H1 (cell line): Measurements from ENCODE around the gene BASP1. TPM values are rescaled to one million over a fixed set of nuclear protein-coding genes. Genes with fewer than 3 reads are reported as not detected.

Experiments used
- CTCF ChIA-PET: fragments of 300-600 bp; sonication (Branson Sonifier 250); formaldehyde crosslinking; loops from one replicate; lab custom pipeline; 2021; ENCODE audit not compliant: partially characterized antibody; lab: Charles Lee
- POLR2A ChIA-PET: fragments of 300-600 bp; sonication (Branson Sonifier 250); formaldehyde crosslinking; loops from one replicate; lab custom pipeline; 2021; ENCODE audit warnings: inconsistent platforms; ENCODE audit not compliant: partially characterized antibody; lab: Charles Lee
- DNase-seq, 2 experiments: peaks; one replicate each; pipeline versions ENCODE4 v3.0.0 to v3.0.0-alpha.2; 2010 to 2022; ENCODE audit warnings: low spot score in 2 of 2, low read depth in 1 of 2, mixed read lengths in 1 of 2
- FAIRE-seq: peaks from 2 replicates; lab custom pipeline; 2011; peaks lifted over from hg19 to GRCh38; lab: Jason Lieb, UNC
- H2AFZ ChIP-seq: 2 replicates; pipeline ENCODE4 v1.8.1; 2012; ENCODE audit warnings: low read length, inconsistent platforms
- H2AK5ac ChIP-seq: 2 replicates; pipeline ENCODE4 v1.6.1; 2013; ENCODE audit warnings: low read depth, low read length
- H2BK120ac ChIP-seq: replicated peaks from 2 replicates; pipeline ENCODE3; 2013; ENCODE audit warnings: low read depth, low read length, inconsistent platforms
- H2BK12ac ChIP-seq: 2 replicates; pipeline ENCODE4 v1.6.1; 2013; ENCODE audit warnings: low read depth, low read length
- H2BK15ac ChIP-seq: 2 replicates; pipeline ENCODE4 v1.6.1; 2013; ENCODE audit warnings: low read length
- H2BK20ac ChIP-seq: 2 replicates; pipeline ENCODE4 v1.6.1; 2013; ENCODE audit warnings: low read length
- H2BK5ac ChIP-seq: 2 replicates; pipeline ENCODE4 v1.6.1; 2013; ENCODE audit warnings: low read depth, low read length
- H3K14ac ChIP-seq: 2 replicates; pipeline ENCODE4 v1.6.1; 2013; ENCODE audit warnings: inconsistent platforms; ENCODE audit not compliant: insufficient read length
- H3K18ac ChIP-seq: 2 replicates; pipeline ENCODE4 v1.6.1; 2013; ENCODE audit warnings: low read length; ENCODE audit errors: extremely low read depth
- H3K23ac ChIP-seq: 2 replicates; pipeline ENCODE4 v1.6.1; 2013; ENCODE audit warnings: inconsistent platforms; ENCODE audit not compliant: insufficient read length
- H3K23me2 ChIP-seq: 2 replicates; pipeline ENCODE4 v1.6.1; 2013; ENCODE audit warnings: low read depth, low read length
- H3K27ac ChIP-seq: 2 replicates; pipeline ENCODE4 v1.6.1; 2011; ENCODE audit warnings: low read depth, low read length, inconsistent platforms
- H3K27me3 ChIP-seq, 4 experiments: replicated peaks in 1 of 4; 1 replicate in 1 of 4; 2 replicates in 3 of 4; pipeline versions ENCODE4 v1.6.1 to v1.8.1; 2011 to 2013; ENCODE audit warnings: low read length in 3 of 4, mild to moderate bottlenecking in 3 of 4, inconsistent platforms in 2 of 4, mixed read lengths in 2 of 4, moderate library complexity in 1 of 4; ENCODE audit not compliant: control insufficient read depth in 3 of 4, insufficient read depth in 3 of 4; ENCODE audit errors: extremely low read depth in 1 of 4
- H3K36me3 ChIP-seq, 4 experiments: 2 replicates each; pipeline versions ENCODE4 v1.6.1 to v1.8.1; 2011 to 2013; ENCODE audit warnings: mild to moderate bottlenecking in 4 of 4, low read length in 3 of 4, moderate library complexity in 2 of 4, control low read depth in 1 of 4, inconsistent platforms in 1 of 4; ENCODE audit not compliant: insufficient read depth in 4 of 4, control insufficient read depth in 2 of 4
- H3K4ac ChIP-seq: replicated peaks from 2 replicates; pipeline ENCODE3; 2013; ENCODE audit warnings: low read length, low read depth, mixed read lengths, inconsistent platforms; ENCODE audit not compliant: insufficient read length
- H3K4me1 ChIP-seq, 4 experiments: replicated peaks in 1 of 4; 1 replicate in 1 of 4; 2 replicates in 3 of 4; pipeline versions ENCODE4 v1.6.1 to v1.8.1; 2011 to 2013; ENCODE audit warnings: low read length in 3 of 4, inconsistent platforms in 2 of 4, mixed read lengths in 1 of 4; ENCODE audit not compliant: insufficient read depth in 4 of 4, control insufficient read depth in 3 of 4
- H3K4me2 ChIP-seq, 2 experiments: 2 replicates each; pipeline versions ENCODE4 v1.6.1 to v1.8.1; 2011 to 2013; ENCODE audit warnings: low read depth in 2 of 2, low read length in 2 of 2, control low read depth in 1 of 2, inconsistent platforms in 1 of 2, mild to moderate bottlenecking in 1 of 2; ENCODE audit not compliant: insufficient read depth in 1 of 2
- H3K4me3 ChIP-seq, 4 experiments: fragments of 200-600, 300-600 bp in 1 of 4; sonication (generic), shearing (Covaris generic), sonication (Bioruptor Twin) in 1 of 4; 2 replicates each; pipeline versions ENCODE4 v1.5.1 to v1.8.1; 2011 to 2016; ENCODE audit warnings: low read length in 4 of 4, low read depth in 3 of 4, control low read depth in 2 of 4, inconsistent platforms in 2 of 4, mild to moderate bottlenecking in 2 of 4, mixed read lengths in 1 of 4, moderate library complexity in 1 of 4; ENCODE audit not compliant: insufficient read depth in 2 of 4; ENCODE audit errors: extremely low read depth in 1 of 4
- H3K56ac ChIP-seq: replicated peaks from 2 replicates; pipeline ENCODE3; 2013; ENCODE audit warnings: low read depth, mild to moderate bottlenecking, mixed read lengths, low read length, inconsistent platforms; ENCODE audit not compliant: insufficient read length
- H3K79me1 ChIP-seq: 2 replicates; pipeline ENCODE4 v1.6.1; 2013; ENCODE audit warnings: low read depth, low read length, control low read depth
- H3K79me2 ChIP-seq, 2 experiments: 2 replicates each; pipeline versions ENCODE4 v1.6.1 to v1.8.1; 2012 to 2013; ENCODE audit warnings: low read length in 2 of 2, mild to moderate bottlenecking in 2 of 2, inconsistent platforms in 1 of 2; ENCODE audit not compliant: insufficient read depth in 2 of 2, control insufficient read depth in 1 of 2
- H3K9ac ChIP-seq, 4 experiments: replicated peaks in 1 of 4; 1 replicate in 1 of 4; 2 replicates in 3 of 4; pipeline versions ENCODE4 v1.6.1 to v1.8.1; 2011 to 2013; ENCODE audit warnings: low read depth in 3 of 4, low read length in 3 of 4, control low read depth in 2 of 4, mild to moderate bottlenecking in 2 of 4, moderate library complexity in 2 of 4, inconsistent platforms in 1 of 4; ENCODE audit errors: extremely low read depth in 1 of 4
- H3K9me3 ChIP-seq, 2 experiments: 2 replicates each; pipeline versions ENCODE4 v1.6.1 to v1.8.1; 2012 to 2013; ENCODE audit warnings: mild to moderate bottlenecking in 2 of 2, moderate library complexity in 2 of 2, control low read depth in 1 of 2, inconsistent platforms in 1 of 2, low read depth in 1 of 2, low read length in 1 of 2, mixed read lengths in 1 of 2; ENCODE audit not compliant: insufficient read depth in 2 of 2
- H4K20me1 ChIP-seq, 2 experiments: replicated peaks in 1 of 2; 2 replicates each; pipeline versions ENCODE3 to v1.8.1; 2011 to 2013; ENCODE audit warnings: inconsistent platforms in 2 of 2, low read length in 2 of 2, mild to moderate bottlenecking in 1 of 2; ENCODE audit not compliant: insufficient read depth in 2 of 2, control insufficient read depth in 1 of 2
- H4K5ac ChIP-seq: 2 replicates; pipeline ENCODE4 v1.6.1; 2013; ENCODE audit warnings: low read length, low read depth, mixed read lengths, inconsistent platforms; ENCODE audit not compliant: insufficient read length
- H4K8ac ChIP-seq: 2 replicates; pipeline ENCODE4 v1.8.0; 2013; ENCODE audit warnings: mild to moderate bottlenecking, moderate library complexity, low read length, inconsistent platforms; ENCODE audit not compliant: insufficient read depth; ENCODE audit errors: extremely low read depth
- H4K91ac ChIP-seq: replicated peaks from 2 replicates; pipeline ENCODE3; 2013; ENCODE audit warnings: low read length, mixed read lengths, inconsistent platforms; ENCODE audit not compliant: insufficient read length
- CHD2 ChIP-seq: IDR thresholded peaks from 2 replicates; pipeline ENCODE4 v1.6.1; 2012; ENCODE audit warnings: low read length, improper control_type of control experiment
- CREB1 ChIP-seq: IDR thresholded peaks from 2 replicates; pipeline ENCODE4 v1.6.1; 2012; ENCODE audit warnings: inconsistent platforms
- WGBS, 2 experiments: shearing (Covaris generic) in 1 of 2; methylation state at CpG; one replicate each; pipeline versions ENCODE4 v1.1.6 to v1.1.7; 2013 to 2015; ENCODE audit warnings: low lambda C conversion rate in 2 of 2, mixed read lengths in 2 of 2, inconsistent platforms in 1 of 2, low coverage in 1 of 2, missing lambda C conversion rate in 1 of 2; ENCODE audit not compliant: insufficient replicate concordance in 2 of 2, insufficient coverage in 1 of 2, insufficient read length in 1 of 2; ENCODE audit errors: extremely low coverage in 1 of 2, missing lambda C conversion rate in 1 of 2; 5-methylcytosine and 5-hydroxymethylcytosine counted together
- polyA plus RNA-seq, 7 experiments: library from polyadenylated mRNA; depleted of rRNA in 3 of 7; stranded (reverse) in 5 of 7; unstranded in 2 of 7; fragments of >200 nt in 5 of 7; fragments of 200-250 nt in 2 of 7; gene quantifications; 1 replicate in 5 of 7; 2 replicates in 1 of 7; 4 replicates in 1 of 7; pipeline versions ENCODE4 v1.2.1 to v1.2.3, GENCODE V29; 2011 to 2013; ENCODE audit warnings: missing spikeins in 2 of 7, mixed read lengths in 2 of 7
- total RNA-seq: library from RNA; stranded (reverse); fragmentation: NEBNext Ultra II Directional; extraction: Animal tissue kit (Norgen Biotek cat#: 25700); gene quantifications from 2 replicates; pipeline ENCODE4 v1.2.1, GENCODE V29; 2021

BASP1 gene
- total and polyA plus RNA-seq, 2 of the 8 experiments (the other 6 are each of a cell fraction or from before 2014, with no cell fraction given) = 95.2 to 104 TPM

DNA sequence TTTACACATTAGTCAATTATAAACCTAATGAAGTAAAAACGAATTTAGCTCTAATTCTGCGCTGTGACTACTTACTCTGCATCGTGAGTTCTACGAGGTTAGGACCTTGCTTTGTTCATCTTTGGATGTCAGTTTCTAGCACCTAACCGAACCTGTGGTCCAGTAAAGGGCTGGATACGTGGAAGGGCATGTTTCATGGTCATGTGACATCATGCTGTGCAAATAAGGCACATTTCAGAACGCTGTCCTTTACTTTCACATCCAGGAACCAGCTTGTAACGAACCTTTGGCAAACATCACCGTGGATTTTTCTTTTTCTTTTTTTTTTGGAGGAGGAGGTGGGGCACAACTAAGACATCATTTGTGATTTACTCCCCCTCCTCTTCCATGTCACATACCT lies 15.0 kb downstream of the BASP1 start:
- peaks cover 0 to 16% (median 2%) of the 10 kb centered on the region in 4 experiments; a peak in 3 of 8 replicates for H3K36me3 ChIP-seq
- WGBS, 2 experiments = 89% methylated on average over 9 of the region's 9 CpGs; no CpG with 5 or more reads in 1 of the 2 experiments
- H3K14ac ChIP-seq = no peak overlapping the region
- H3K18ac ChIP-seq = no peak overlapping the region
- H4K5ac ChIP-seq = no peak overlapping the region
- ChIA-PET CTCF (interaction anchor here (0.7 to 1.2 kb wide), 4 partner anchors 12 to 201 kb away, joined by 3 to 7 read pairs (median 4); no protein-coding TSS in a partner anchor), POLR2A (interaction anchor here (0.9 to 1.1 kb wide), 2 partner anchors 9 to 25 kb away, joined by 3 to 5 read pairs; no protein-coding TSS in a partner anchor)
- H2BK120ac ChIP-seq = no peak overlapping the region
- no peak overlapping the region for H2BK20ac ChIP-seq
- no peak overlapping the region for H2AFZ ChIP-seq
- no peaks in the 10 kb centered on the region for H3K27me3 ChIP-seq
- DNase-seq (no peak), FAIRE-seq (no peak)
- peaks cover 4 to 20% of the 10 kb centered on the region in 2 experiments for H4K20me1 ChIP-seq
- H3K4ac ChIP-seq = no peak overlapping the region
- H3K56ac ChIP-seq = no peak overlapping the region
- TF ChIP-seq CREB1 (no peak), CHD2 (no peak)
- no peak overlapping the region for H2BK12ac ChIP-seq
- H3K79me2 ChIP-seq = peaks cover 3 to 92% of the 10 kb centered on the region in 2 experiments
- H3K4me1 ChIP-seq = peaks cover 0 to 9% (median 0%) of the 10 kb centered on the region in 4 experiments; a peak in 2 of 7 replicates
- no peak overlapping the region for H4K8ac ChIP-seq
- no peak overlapping the region for H3K9ac ChIP-seq
- H3K79me1 ChIP-seq = peaks cover 3% of the 10 kb centered on the region; the same call in 1 of the 2 replicates
- no peak overlapping the region for H3K23ac ChIP-seq
- no peak overlapping the region for H2BK5ac ChIP-seq
- no peak overlapping the region for H3K27ac ChIP-seq
- H4K91ac ChIP-seq = no peak overlapping the region
- no peak overlapping the region for H2BK15ac ChIP-seq
- H3K4me2 ChIP-seq = no peak overlapping the region
- H3K4me3 ChIP-seq = no peak overlapping the region
- no peaks in the 10 kb centered on the region for H3K23me2 ChIP-seq
- no peak overlapping the region for H2AK5ac ChIP-seq
- no peaks in the 10 kb centered on the region for H3K9me3 ChIP-seq
